Fibroblast of lung (primary cell): ENCODE results near the gene SDR42E1. TPM values are rescaled to one million over a fixed set of nuclear protein-coding genes. Genes with fewer than 3 reads are reported as not detected.

Source experiments
- DNase-seq, 2 donors: peaks; one replicate each; pipeline versions ENCODE4 v3.0.0 to v3.0.0-alpha.2; 2010; ENCODE audit warnings: low read depth in 2 of 2
- H2AFZ ChIP-seq: 2 replicates; pipeline ENCODE4 v1.5.1; 2012; ENCODE audit warnings: low read length, control low read depth, inconsistent platforms
- H3K27ac ChIP-seq: 2 replicates; pipeline ENCODE4 v1.5.1; 2011; ENCODE audit warnings: low read length, control low read depth; ENCODE audit not compliant: insufficient read depth
- H3K27me3 ChIP-seq: 2 replicates; pipeline ENCODE4 v1.5.1; 2011; ENCODE audit warnings: mild to moderate bottlenecking, low read length; ENCODE audit not compliant: control insufficient read depth, insufficient read depth
- H3K36me3 ChIP-seq: 2 replicates; pipeline ENCODE4 v1.5.1; 2011; ENCODE audit warnings: low read length; ENCODE audit not compliant: control insufficient read depth, insufficient read depth
- H3K4me1 ChIP-seq: 2 replicates; pipeline ENCODE4 v1.5.1; 2011; ENCODE audit warnings: low read length; ENCODE audit not compliant: control insufficient read depth, insufficient read depth; ENCODE audit errors: extremely low read depth
- H3K4me2 ChIP-seq: 2 replicates; pipeline ENCODE4 v1.5.1; 2011; ENCODE audit warnings: low read length, control low read depth; ENCODE audit not compliant: insufficient read depth; ENCODE audit errors: extremely low read depth
- H3K4me3 ChIP-seq, 4 experiments: fragments of 200-600 bp in 1 of 4; sonication (generic) in 1 of 4; replicated peaks in 1 of 4; 2 replicates each; pipeline ENCODE4 v1.5.1; 2011 to 2016; ENCODE audit warnings: low read length in 4 of 4, low read depth in 3 of 4, mild to moderate bottlenecking in 3 of 4, control low read depth in 2 of 4, inconsistent platforms in 1 of 4, mixed read lengths in 1 of 4; ENCODE audit not compliant: insufficient read depth in 1 of 4; ENCODE audit errors: control extremely low read depth in 1 of 4
- H3K79me2 ChIP-seq: 2 replicates; pipeline ENCODE4 v1.5.1; 2012; ENCODE audit warnings: mild to moderate bottlenecking, low read length, inconsistent platforms; ENCODE audit not compliant: control insufficient read depth, insufficient read depth
- H3K9ac ChIP-seq: 2 replicates; pipeline ENCODE4 v1.5.1; 2011; ENCODE audit warnings: mild to moderate bottlenecking, low read length, control low read depth; ENCODE audit not compliant: insufficient read depth
- H3K9me3 ChIP-seq: 2 replicates; pipeline ENCODE4 v1.5.1; 2012; ENCODE audit warnings: low read depth, low read length; ENCODE audit not compliant: control insufficient read depth, insufficient read depth
- H4K20me1 ChIP-seq: 2 replicates; pipeline ENCODE4 v1.5.1; 2011; ENCODE audit warnings: low read length; ENCODE audit not compliant: control insufficient read depth, insufficient read depth; ENCODE audit errors: extremely low read depth
- EZH2 ChIP-seq: IDR thresholded peaks from 2 replicates; pipeline ENCODE4 v1.5.1; 2012; ENCODE audit warnings: low read length, control low read depth, mild to moderate bottlenecking; ENCODE audit errors: missing control alignments
- polyA plus RNA-seq, 2 donors: library from polyadenylated mRNA; depleted of rRNA in 1 of 2; stranded (reverse) in 1 of 2; unstranded in 1 of 2; fragments of >200 nt; gene quantifications; 2 replicates each; pipeline ENCODE4 v1.2.1, GENCODE V29; 2011 to 2012; ENCODE audit warnings: missing spikeins in 1 of 2
- total RNA-seq: library from RNA; depleted of rRNA; stranded (reverse); fragments of >200 nt; gene quantifications from 2 replicates; pipeline ENCODE4 v1.2.1, GENCODE V29; 2014
- TF ChIP-seq, protein P1 (sequence below), 2 donors: IDR thresholded peaks in 1 of 2; conservative IDR thresholded peaks in 1 of 2; 1 replicate in 1 of 2; 2 replicates in 1 of 2; pipeline ENCODE4 v1.5.1; 2011 to 2012; ENCODE audit warnings: low read length in 2 of 2, control low read depth in 1 of 2, inconsistent platforms in 1 of 2, low read depth in 1 of 2, mild to moderate bottlenecking in 1 of 2

Gene SDR42E1
- total and polyA plus RNA-seq, 2 donors (not counting 1 experiment from before 2014, with no cell fraction given), result 1.0 to 1.8 TPM

DNA sequence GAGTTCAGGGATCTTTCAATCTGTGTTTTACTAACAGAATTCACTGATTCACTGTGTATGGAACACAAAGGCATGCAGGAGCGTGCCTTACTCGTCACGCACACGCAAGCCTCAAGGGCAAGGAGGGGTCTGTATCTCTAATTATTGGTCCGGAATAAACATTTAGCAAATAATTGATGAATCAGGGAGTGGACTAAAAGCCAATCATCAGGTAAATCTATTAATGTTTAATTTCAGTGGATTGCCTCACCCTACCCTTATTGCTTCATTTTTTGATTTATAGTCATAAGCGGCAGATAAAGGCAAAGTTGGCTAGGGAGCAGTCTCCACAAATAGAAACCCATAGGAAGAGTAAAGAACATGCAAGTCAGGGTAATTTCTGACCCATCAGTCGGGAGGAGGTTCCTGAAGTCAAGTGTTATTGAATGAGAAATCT lies 16.4 kb upstream of the SDR42E1 start:
- no peak overlapping the region for H3K4me3 ChIP-seq
- TF ChIP-seq, protein P1, sequence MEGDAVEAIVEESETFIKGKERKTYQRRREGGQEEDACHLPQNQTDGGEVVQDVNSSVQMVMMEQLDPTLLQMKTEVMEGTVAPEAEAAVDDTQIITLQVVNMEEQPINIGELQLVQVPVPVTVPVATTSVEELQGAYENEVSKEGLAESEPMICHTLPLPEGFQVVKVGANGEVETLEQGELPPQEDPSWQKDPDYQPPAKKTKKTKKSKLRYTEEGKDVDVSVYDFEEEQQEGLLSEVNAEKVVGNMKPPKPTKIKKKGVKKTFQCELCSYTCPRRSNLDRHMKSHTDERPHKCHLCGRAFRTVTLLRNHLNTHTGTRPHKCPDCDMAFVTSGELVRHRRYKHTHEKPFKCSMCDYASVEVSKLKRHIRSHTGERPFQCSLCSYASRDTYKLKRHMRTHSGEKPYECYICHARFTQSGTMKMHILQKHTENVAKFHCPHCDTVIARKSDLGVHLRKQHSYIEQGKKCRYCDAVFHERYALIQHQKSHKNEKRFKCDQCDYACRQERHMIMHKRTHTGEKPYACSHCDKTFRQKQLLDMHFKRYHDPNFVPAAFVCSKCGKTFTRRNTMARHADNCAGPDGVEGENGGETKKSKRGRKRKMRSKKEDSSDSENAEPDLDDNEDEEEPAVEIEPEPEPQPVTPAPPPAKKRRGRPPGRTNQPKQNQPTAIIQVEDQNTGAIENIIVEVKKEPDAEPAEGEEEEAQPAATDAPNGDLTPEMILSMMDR (conservative IDR thresholded peaks at IDR 0.05 in 1 of 2, IDR thresholded peaks at IDR 0.05 in 1 of 2; ENCODE audit: low read depth in 1 of 2, low read length in 2 of 2), result no peak
- TF ChIP-seq EZH2, result no peak
- no peak overlapping the region for H2AFZ ChIP-seq
- H3K4me2 ChIP-seq, result no peak overlapping the region
- H3K27ac ChIP-seq, result no peak overlapping the region
- DNase-seq, result no peak
- no peak overlapping the region for H3K9ac ChIP-seq
- no peaks in the 10 kb centered on the region for H3K4me1 ChIP-seq
- no peaks in the 10 kb centered on the region for H3K36me3 ChIP-seq
- H3K79me2 ChIP-seq, result no peaks in the 10 kb centered on the region
- H3K27me3 ChIP-seq, result no peaks in the 10 kb centered on the region
- no peaks in the 10 kb centered on the region for H3K9me3 ChIP-seq
- no peaks in the 10 kb centered on the region for H4K20me1 ChIP-seq

DNA sequence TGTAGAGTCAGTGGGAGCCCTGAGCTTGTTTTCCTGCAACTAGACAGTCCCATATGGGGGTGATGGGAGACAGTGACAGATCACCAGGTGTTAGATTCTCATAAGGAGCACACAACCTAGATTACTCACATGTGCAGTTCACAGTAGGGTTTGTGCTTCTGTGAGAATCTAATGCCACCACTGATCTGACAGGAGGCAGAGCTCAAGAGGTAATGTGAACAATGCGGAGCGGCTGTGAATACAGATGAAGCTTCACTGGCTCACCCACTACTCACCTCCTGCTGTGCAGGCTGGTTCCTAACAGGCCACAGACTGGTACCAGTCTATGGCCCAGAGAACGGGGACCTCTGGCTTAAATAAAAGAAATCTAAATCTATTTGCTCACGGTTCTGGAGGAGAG lies 13.6 kb upstream of the SDR42E1 start:
- no peak for TF ChIP-seq EZH2
- H3K4me2 ChIP-seq, result no peak overlapping the region
- H4K20me1 ChIP-seq, result no peaks in the 10 kb centered on the region

GRCh38 chr16:82024316-82024715 lies 13.0 kb upstream of the SDR42E1 start:
- Histone ChIP-seq H3K27me3 (peaks cover 3% of the 10 kb centered on the region), H4K20me1 (no peaks in the 10 kb centered on the region), H3K9ac (no peak overlapping the region), H3K27ac (no peak overlapping the region), H3K4me2 (no peak overlapping the region), H3K4me3 (no peak overlapping the region), H2AFZ (no peak overlapping the region), H3K4me1 (no peaks in the 10 kb centered on the region), H3K36me3 (no peaks in the 10 kb centered on the region), H3K9me3 (no peaks in the 10 kb centered on the region), H3K79me2 (no peaks in the 10 kb centered on the region)
- DNase-seq, result no peak
- TF ChIP-seq, protein P1 (conservative IDR thresholded peaks at IDR 0.05 in 1 of 2, IDR thresholded peaks at IDR 0.05 in 1 of 2; ENCODE audit: low read depth in 1 of 2, low read length in 2 of 2), result no peak
- no peak for TF ChIP-seq EZH2

More for the DNA sequence above, 13.6 kb upstream of the SDR42E1 start:
- Histone ChIP-seq H3K79me2 (no peaks in the 10 kb centered on the region), H3K27ac (no peak overlapping the region), H2AFZ (no peak overlapping the region), H3K27me3 (peaks cover 3% of the 10 kb centered on the region), H3K4me3 (no peak overlapping the region), H3K4me1 (no peaks in the 10 kb centered on the region), H3K9ac (no peak overlapping the region), H3K9me3 (no peaks in the 10 kb centered on the region), H3K36me3 (no peaks in the 10 kb centered on the region)
- DNase-seq, result no peak
